ENCODE results near the gene P2RX1.

- TF ChIP-seq CTCF (IDR thresholded peaks at IDR 0.05), result no peak
- no peak for TF ChIP-seq POLR2A (IDR thresholded peaks at IDR 0.05)
These were observed 48.2 kb upstream of the P2RX1 start, which contains the start of gene ATP2A3 for GRCh38 chr17:3964203-3965117.
